GM19455 (cell line): ENCODE measurements around the gene RAB10.
"Not testable (repeated sequence)": the region's sequence is repeated elsewhere in the genome, so short reads cannot be mapped to it uniquely, and the experiment has no call there.

Source experiments
- ATAC-seq: cut with Tn5 transposase; IDR thresholded peaks from one replicate; pipeline ENCODE4 v1.9.1; 2021; ENCODE audit not compliant: unreplicated experiment

The RAB10 gene

GRCh38 chr2:26054598-26055348 is 20.9 kb downstream of the RAB10 start:
- ATAC-seq: no peak

GRCh38 chr2:26058390-26058789 is 24.5 kb downstream of the RAB10 start:
- no peak for ATAC-seq

- ATAC-seq: no peak
These were observed 25.7 kb downstream of the RAB10 start for GRCh38 chr2:26059542-26059941.

GRCh38 chr2:26061539-26061938 is 27.7 kb downstream of the RAB10 start:
- ATAC-seq: no peak

GRCh38 chr2:26064846-26065245 is 31.0 kb downstream of the RAB10 start:
- no peak for ATAC-seq

- no peak for ATAC-seq
These were observed 33.5 kb downstream of the RAB10 start for GRCh38 chr2:26067186-26067974.

GRCh38 chr2:26067980-26068507 is 34.2 kb downstream of the RAB10 start:
- ATAC-seq: no peak

- peak; percentile 90 for ATAC-seq
These were observed 34.9 kb downstream of the RAB10 start for GRCh38 chr2:26068602-26069298.

- ATAC-seq: no peak
These were observed 36.8 kb downstream of the RAB10 start for GRCh38 chr2:26070730-26071129.

GRCh38 chr2:26072925-26073768 is 39.3 kb downstream of the RAB10 start:
- ATAC-seq: no peak

GRCh38 chr2:26073830-26074229 is 39.9 kb downstream of the RAB10 start:
- ATAC-seq: no peak

- no peak for ATAC-seq
These were observed 40.8 kb downstream of the RAB10 start for GRCh38 chr2:26074676-26075075.

- ATAC-seq: no peak
These were observed 41.3 kb downstream of the RAB10 start for GRCh38 chr2:26075173-26075572.

GRCh38 chr2:26076001-26076587 is 42.2 kb downstream of the RAB10 start:
- ATAC-seq: no peak

GRCh38 chr2:26077291-26077690 is 43.4 kb downstream of the RAB10 start:
- ATAC-seq: no peak

- ATAC-seq: no peak
These were observed 45.1 kb downstream of the RAB10 start for GRCh38 chr2:26078939-26079338.

- ATAC-seq: no peak
These were observed 46.5 kb downstream of the RAB10 start for GRCh38 chr2:26080356-26080755.

GRCh38 chr2:26080925-26081324 is 47.0 kb downstream of the RAB10 start:
- ATAC-seq: not testable (repeated sequence)

GRCh38 chr2:26081556-26081955 is 47.7 kb downstream of the RAB10 start:
- ATAC-seq: no peak

- no peak for ATAC-seq
These were observed 52.3 kb downstream of the RAB10 start for GRCh38 chr2:26086155-26086637.
